HG03469 (cell line): Measurements from ENCODE around the gene ZNF436.
A peak's percentile ranks its signal among the peaks of the same experiment; 100 is the strongest.
"Not testable (repeated sequence)": the region's sequence is repeated elsewhere in the genome, so short reads cannot be mapped to it uniquely, and the experiment has no call there.

Experiments
- ATAC-seq: cut with Tn5 transposase; IDR thresholded peaks from one replicate; pipeline ENCODE4 v1.9.1; 2021; ENCODE audit warnings: mild to moderate bottlenecking, moderate library complexity, moderate number of reproducible peaks; ENCODE audit not compliant: unreplicated experiment

ZNF436 gene

DNA sequence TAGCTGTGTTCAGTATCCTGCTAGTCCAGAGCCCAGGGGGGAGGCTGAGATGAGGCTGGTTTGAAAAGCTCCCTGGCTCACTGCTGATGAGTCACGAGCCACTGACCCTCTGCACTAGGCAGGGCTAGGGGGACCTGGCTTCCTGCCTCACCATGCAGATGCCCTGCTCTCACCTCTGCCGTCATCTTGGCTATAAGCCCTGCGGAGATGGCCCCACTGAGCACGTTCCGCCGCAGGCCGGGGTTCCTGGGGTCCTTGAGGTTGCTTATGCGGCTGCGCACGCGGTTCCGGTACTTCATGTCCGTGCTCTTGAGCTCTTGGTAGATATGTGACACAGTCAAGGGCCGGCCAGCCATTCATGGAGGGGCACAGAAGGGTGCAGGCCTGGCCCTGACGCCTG lies 24.1 kb upstream of the ZNF436 start:
- no peak for ATAC-seq

DNA sequence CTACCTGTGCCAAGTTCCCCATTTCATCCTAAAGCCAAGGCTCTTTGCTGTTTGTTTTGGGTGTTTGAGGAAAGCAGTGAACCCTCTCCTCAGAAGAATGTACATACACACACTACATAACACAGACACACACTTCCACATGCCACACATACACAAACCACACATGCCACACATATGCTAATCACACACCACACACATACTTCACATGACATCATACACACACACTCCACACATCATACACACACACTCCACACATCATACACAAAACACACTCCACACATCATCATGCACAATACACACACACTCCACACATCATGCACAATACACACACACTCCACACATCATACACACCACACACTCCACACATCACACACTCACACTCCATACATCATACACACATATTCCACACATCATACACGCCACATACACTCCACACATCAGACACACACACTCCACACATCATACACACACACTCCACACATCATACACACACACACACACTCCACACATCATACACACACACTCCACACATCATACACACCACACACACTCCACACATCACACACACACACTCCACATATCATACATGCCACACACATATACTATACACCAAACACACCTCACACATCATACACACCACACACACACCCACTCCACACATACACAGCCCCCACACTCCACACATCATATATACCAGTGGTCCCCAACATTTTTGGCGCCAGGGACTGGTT lies 22.7 kb upstream of the ZNF436 start:
- no peak for ATAC-seq

DNA sequence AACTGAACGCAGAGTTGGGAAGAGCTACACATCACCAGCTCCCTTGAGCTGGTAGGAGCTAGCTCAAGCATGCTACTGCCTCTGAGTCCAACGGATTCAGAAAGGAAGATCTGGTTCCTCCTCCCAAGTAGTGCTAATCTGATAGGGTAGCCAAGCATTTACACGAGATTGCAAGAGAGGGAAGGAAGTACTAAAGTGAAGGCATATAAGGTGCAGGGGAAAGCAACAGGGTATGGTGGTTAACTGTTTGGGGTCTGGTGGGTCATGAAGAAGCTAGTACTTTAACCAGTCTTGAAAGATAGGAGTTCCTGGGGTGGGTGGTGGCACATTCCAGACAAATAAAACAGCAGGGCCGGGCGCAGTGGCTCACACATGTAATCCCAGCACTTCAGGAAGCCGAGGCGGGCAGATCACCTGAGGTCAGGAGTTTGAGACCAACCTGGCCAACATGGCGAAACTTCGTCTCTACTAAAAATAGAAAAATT lies 20.2 kb upstream of the ZNF436 start:
- no peak for ATAC-seq

DNA sequence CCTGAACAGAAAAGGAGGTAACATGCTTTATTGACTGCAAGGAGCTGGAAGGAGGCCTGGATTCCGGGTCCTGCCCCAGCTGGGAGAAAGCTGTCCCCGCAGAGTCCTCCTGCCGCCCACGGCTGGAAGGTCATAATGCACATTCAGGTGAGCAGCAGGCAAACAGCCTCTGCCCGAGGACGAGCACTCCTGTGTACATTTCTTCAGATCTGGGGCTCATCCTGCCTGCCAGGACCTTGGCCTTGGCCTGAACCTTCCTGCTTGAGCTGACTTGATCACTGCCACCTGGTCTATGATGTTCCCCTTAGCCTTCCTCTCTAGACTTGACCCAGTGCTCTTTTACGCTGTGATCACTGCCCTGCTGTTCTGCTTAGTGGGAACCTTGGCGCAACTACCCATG lies 17.9 kb upstream of the ZNF436 start:
- no peak for ATAC-seq

DNA sequence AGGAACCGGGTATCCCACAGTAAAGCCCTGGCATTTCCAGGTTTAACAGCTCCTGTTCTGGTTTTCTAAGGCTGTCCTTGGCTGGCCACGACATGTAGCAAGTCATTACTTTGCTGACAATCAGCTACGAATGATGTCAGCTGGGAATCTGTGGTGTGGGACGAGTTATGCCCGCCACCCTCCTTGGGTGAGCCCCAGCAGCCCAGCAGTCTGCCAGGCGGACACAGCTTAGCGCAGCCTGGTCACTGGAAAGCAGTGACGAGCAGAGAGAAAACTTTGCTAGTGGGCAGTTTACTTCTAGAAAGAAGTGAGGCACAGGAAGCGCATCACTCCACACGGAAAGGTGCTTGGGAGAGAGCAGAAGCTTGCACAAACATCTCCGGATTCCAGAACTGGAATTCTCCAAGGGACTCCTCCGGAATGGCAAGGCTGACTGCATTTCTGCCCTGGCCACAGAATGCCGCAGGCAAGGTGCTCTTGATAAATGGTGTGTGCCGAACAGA lies 15.5 kb upstream of the ZNF436 start:
- no peak for ATAC-seq

DNA sequence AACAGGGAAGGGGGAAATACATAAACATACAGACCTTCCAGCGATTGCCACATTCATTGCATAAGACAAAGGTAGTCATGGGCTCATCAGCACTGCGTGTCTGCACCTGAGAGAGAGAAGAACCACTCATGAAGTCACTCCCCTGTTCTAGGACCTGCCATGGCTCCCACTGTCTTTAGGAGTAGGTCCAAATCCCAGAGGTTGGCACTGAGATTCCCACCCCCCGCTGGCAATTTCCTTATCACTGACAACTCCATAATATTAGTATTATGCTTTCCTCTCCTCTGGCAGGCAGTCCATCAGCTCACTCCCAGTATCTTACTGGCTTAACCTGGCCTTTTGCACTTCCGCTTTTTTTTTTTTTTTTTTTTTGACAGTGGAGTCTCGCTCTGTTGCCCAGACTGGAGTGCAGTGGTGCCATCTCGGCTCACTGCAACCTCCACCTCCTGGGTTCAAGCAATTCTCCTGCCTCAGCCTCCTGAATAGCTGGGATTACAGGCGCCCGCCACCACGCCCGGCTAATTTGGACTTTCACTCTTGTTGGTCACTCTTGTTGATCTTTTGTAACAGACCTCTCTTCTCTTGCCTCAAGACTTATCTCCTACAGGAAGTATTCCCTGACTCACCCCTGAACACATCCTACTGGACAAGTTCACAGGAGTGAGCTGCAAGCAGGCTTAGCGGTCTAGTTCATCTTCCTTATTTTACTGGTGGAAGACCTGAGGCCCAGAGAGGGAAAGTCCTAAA lies 14.8 kb upstream of the ZNF436 start:
- no peak for ATAC-seq

DNA sequence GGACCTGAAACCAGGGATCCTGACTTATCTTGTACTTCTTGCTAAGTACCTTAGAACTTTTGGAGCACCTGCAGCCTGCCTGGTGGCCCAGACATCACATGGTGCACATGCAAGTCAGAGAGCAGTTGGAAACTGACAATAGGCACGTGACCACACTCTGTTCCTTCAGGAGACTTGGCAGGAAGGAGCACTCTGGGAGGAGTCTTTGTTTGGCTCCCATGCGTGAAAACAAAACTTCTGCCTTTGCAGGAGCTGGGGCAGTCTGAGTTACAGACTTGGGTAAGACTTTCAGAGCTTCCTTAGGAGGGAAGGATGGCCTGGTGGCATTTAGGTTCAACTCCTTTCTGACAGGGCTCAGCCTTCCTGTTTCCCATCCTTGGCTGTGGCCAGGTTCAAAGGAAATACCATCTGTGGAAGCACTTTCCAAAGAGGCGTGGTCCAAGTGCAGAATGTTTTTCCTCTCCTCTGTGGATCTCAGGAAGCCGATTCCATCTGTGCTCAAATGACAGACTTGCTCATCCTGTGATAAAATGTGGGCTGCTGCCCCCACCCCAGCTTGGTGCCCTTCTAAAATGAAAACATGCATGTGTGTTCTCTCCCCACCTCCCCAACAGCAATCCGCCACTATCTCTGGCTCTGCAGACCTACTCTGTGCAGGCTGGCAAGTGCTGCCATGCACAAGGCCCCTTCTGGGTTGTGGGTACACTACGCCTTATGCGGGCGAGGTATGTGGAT lies 14.1 kb upstream of the ZNF436 start:
- ATAC-seq = no peak

DNA sequence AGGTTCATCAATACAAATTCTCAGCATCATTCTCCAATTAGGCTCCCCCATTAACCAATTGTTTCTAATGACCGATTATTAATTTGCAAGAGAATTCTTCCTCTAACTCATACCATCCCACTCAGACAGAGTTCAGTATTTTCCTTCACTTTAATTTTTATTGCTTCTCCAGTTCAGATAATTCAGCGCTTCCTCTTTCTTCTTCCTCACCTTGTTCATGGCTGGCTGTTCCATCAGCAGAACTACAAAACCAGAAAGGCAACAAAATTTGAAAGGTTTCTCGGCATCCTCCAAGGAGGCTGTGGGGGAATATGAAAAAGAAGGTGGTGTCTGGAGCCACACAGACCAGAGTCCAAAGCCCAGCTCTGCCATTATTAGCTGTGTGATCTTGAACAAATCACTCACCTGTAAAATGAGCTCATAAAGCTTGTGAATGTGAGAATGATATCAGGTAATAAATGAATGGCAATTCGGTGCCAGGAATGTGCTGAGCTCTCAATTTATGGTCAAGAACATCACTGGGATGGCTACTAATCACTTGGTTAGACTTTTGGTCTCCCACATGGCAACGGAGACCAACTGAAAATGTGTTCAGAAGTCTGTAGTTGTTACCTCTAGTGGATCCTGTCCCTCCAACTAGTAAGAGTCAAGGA lies 11.7 kb upstream of the ZNF436 start:
- no peak for ATAC-seq

DNA sequence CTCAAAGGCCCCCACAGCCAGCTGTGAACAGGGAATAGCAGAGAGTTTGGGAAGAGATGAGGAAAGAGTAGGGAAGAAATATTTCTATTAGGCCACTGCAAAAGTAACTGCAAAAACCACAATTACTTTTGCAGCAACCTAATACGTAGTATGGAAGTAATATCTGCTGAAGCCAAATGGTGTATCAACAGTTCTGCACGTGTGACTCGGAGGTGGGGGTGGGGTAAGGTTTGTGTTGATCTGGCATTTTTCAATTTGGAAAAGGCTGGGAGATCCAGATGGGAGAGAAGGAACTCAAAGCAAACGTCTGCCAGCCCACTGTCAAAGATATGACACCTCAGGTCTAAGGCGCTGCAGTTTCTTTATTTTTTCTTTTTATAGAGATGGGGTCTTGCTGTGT lies 11.1 kb upstream of the ZNF436 start:
- no peak for ATAC-seq

DNA sequence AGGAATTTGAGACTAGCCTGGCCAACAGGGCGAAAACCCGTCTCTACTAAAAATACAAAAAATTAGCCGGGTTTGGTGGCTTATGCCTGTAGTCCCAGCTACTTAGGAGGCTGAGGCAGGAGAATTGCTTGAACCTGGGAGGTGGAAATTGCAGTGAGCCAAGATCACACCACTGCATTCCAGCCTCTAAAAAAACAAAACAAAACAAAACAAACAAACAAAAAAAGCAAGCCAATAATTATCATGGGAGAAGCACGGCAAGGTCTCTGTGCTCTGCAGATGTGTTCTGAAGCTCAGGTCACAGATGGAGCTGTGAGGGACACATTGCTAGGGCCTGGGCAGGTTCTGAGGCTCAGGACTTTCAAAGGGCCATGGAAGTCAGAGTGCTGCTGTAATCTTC lies 10.6 kb upstream of the ZNF436 start:
- not testable (repeated sequence) for ATAC-seq

DNA sequence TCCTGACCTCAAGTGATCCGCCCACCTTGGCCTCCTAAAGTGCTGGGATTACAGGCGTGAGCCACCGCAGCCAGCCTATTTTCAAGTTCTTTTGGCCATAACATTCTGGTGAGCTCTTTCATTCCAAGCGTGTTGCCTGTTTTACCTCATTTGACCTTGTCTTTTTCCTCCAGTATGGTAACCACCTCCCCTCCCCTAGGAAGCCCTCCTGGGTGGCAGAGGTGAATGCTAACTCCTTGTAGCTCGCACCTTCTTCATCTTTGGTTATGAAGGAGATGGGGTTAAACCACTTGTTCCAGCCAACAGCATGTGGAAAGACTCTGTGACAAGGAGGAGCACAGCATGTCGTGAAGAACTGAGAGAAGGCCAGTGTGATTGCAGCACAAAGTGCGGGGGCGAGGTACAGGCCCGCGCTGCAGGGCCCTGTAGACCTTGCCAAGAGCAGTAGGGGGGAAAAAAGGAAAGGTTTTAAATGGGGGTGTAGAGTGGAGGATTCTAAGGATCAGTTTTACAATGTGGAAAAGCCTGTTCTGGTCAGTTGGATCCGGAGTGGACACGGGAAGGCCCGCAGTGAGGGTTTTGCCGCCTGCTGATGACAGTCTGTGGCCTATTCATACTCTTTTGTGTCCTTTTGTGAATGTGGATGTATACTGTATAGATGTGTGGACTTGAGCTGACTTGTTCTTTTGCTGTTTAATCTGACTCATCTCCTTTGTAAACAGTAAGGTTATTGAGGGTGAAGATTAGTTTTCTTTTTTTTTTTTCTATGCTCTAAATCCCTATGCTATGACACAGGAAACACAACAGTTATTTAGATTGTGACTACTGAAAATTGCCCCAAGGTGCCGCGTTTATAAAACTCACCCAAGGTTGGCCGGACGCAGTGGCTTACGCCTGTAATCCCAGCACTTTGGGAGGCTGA lies 7.5 kb upstream of the ZNF436 start:
- ATAC-seq = no peak

DNA sequence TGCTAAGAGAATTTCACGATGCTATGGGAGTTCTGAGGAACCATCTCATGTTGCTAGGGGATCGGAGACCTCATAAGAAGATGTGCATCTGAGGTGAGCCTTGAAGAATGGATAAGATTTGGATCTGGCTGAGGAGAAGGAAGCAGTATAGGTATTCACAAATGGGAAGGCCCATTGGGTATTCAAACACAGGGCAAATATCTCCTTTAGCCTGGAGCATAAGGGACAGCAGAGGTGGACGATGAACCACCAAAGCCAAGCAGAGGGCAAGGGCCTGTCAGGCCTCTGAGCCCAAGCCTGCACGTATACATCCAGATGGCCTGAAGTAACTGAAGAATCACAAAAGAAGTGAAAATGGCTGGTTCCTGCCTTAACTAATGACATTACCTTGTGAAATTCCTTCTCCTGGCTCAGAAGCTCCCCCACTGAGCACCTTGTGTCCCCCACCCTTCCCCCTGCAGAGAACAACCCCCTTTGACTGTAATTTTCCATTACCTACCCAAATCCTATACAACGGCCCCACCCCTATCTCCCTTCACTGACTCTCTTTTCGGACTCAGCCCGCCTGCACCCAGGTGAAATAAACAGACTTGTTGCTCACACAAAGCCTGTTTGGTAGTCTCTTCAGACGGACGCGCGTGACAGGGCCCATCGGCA lies 4.6 kb upstream of the ZNF436 start:
- ATAC-seq = not testable (repeated sequence)

DNA sequence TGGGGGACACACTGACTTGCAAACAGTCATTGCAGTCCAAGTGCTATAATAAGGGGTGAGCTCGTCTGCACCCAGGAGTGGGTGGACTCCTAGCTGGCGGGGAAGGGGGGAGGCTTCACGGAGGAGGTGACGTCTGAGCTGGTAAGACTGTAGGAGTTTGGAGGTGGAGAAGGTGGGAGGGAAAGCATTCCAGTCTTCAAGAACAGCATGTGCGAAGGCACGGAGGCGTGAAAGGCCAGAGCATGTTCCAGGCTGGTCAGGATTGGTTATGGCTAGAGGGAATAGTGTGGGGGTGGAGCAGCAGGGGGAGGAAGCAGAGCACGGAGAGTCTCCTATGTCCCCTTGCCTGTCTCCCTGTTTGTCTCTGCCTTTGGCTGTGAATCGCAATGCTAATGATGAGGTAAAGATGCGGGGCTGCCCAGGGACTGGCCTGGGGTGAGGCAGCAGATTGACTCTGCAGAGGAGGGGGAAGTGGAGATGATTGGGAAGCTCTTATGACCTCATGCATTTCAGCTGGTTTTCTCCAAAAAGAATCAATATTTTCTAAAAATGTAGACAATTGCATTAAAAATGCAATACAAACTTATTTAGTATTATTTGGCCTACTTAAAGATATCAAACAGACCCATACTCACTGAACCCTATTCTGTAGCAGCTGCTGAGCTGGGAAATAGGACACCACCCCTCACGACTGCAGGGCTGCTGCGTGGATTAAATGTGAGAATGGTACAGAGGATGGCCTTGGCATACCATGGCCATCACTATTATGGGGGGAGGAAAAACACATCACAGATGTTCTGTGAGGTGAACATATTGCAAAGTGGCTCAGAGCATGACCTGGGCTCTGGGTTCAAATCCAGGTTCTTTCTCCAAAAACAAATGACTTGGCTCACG lies 2.6 kb upstream of the ZNF436 start:
- no peak for ATAC-seq

DNA sequence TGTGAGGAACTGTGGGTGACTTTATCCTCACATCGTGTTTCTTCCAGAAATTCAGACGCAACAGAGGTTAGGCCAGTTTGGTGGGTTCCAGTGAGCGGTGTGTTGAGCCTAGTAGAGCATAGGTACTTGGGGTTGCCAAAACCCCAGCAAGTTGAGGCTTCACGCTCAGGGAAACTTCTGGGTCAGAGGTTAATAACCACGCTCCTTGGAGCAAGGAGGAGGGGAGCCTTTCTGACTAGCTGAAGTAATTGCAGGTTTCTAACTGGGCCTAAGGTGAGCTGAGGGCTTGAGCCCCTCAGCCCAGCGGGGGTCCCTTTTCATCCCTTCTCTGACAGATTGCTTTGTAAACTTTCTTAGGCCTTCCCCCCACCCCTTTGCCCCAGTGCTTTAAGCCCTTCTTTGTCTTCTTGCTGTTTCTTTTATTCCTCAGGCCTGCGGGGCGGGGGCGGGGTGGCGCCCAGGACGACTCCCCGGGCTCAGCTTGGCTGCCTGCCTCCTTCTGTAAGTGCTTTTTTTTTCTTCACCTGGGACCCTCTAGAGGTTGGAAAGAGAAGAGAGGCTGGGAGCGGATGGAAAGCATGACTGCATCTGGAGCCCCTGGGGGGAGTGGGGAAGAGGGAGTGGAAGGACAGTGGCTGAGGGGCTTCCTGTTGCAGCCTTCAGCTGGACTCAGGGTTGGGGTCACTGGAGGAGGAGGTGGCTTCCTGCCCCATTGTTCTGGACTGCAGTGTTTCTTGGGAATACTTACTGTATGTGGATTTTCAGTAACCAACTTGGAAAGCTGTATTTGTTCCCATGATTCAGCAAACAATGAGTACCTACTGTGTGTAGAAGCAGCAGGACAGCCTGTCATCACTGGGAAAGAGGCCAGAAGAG lies 1.3 kb upstream of the ZNF436 start:
- ATAC-seq = no peak

DNA sequence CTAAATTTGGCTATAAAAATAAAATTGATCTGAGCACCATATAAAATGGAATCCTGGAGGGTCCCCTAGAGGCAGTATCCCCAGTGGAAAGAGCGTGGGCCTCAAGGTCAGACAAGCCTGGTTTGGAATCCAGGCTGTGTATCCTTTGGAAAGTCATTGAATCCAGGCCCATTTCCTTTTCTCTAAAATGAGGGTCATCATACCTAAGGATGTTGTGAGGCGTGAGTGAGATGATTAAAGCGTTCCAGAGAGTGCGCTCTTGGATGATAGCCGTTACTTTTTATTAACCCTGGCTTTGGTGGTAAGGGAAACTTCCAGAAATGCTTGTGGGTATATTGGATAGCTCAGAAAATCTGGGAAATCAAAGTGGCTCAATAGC lies 683 bp upstream of the ZNF436 start:
- ATAC-seq = no peak

DNA sequence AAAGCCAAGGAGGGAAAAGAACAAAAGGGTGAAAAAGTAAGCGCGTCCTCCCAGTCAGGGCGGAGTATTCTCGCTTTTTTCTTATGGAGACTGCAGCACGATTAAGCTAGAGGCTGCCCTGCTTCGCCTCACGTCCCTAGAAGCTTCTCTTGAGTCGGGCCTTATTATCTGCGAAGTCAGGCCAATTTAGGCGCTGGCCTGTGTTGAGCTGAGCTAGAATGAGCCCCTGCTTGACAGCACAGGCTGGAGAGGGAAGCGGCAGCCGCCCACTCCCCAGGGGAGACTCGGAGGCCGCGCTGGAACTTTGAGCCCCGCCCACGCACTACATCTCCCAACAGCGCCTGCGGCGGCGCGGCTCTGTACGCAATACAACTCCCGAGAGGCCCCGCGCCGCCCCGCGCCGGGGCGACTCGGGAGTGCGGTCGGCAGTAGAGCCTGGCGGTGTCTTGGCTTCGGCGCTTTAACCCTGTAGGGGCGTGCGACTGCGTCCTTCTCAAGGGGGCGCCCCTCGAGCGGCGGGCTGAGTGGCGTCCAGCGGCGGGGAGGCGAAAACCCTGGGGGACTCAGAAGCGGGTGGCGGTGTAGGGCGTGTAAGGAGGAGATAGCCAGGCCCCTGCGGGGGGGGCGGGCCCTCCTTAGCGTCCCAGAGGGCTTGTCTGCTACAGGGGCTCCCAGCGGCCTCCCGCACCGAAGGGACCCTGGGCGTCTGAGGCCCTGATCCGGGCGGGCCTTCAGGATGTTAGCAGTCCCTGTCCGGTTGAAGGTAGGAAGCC lies 888 bp downstream of the ZNF436 start:
- peak; percentile 33 for ATAC-seq
